Coronary artery (tissue), 2 donors: ENCODE measurements around the gene IL24.

Experiments used
- DNase-seq: peaks from one replicate; pipeline ENCODE4 v3.0.0-alpha.2; 2017; ENCODE audit warnings: low spot score
- H3K27ac ChIP-seq, 2 donors: fragments of 200-600 bp; sonication (generic); one replicate each; pipeline ENCODE4 v1.5.1; 2016 to 2019
- H3K4me3 ChIP-seq: fragments of 200-600 bp; sonication (generic); 2 replicates; pipeline ENCODE4 v1.5.1; 2016; ENCODE audit warnings: mild to moderate bottlenecking, moderate library complexity
- CTCF ChIP-seq: fragments of 200-600 bp; sonication (generic); IDR thresholded peaks from one replicate; pipeline ENCODE4 v1.5.1; 2019; ENCODE audit warnings: antibody characterized with exemption

IL24 gene

GRCh38 chr1:206926286-206926685 is 29.0 kb downstream of the IL24 start:
- no peak overlapping the region for H3K4me3 ChIP-seq
- no peak overlapping the region for H3K27ac ChIP-seq
- TF ChIP-seq CTCF = no peak
- no peak for DNase-seq

- no peak for TF ChIP-seq CTCF
- no peak overlapping the region for H3K4me3 ChIP-seq
These were observed 32.3 kb downstream of the IL24 start for GRCh38 chr1:206929524-206929923.

GRCh38 chr1:206930210-206930798 is 33.1 kb downstream of the IL24 start:
- TF ChIP-seq CTCF = no peak
- no peak overlapping the region for H3K27ac ChIP-seq
- DNase-seq = no peak
- H3K4me3 ChIP-seq = no peak overlapping the region

More at GRCh38 chr1:206929524-206929923, 32.3 kb downstream of the IL24 start:
- no peak for DNase-seq
- H3K27ac ChIP-seq = no peak overlapping the region

GRCh38 chr1:206931709-206932108 is 34.5 kb downstream of the IL24 start:
- DNase-seq = no peak
- Histone ChIP-seq H3K4me3 (no peak overlapping the region), H3K27ac (no peak overlapping the region)
- TF ChIP-seq CTCF = no peak

- DNase-seq = no peak
- no peak overlapping the region for H3K27ac ChIP-seq
- no peak for TF ChIP-seq CTCF
- no peak overlapping the region for H3K4me3 ChIP-seq
These were observed 34.9 kb downstream of the IL24 start for GRCh38 chr1:206932177-206932576.

- DNase-seq = no peak
- no peak for TF ChIP-seq CTCF
- Histone ChIP-seq H3K27ac (no peak overlapping the region), H3K4me3 (no peak overlapping the region)
These were observed 36.2 kb downstream of the IL24 start for GRCh38 chr1:206933333-206933945.

- no peak for DNase-seq
These were observed 38.3 kb downstream of the IL24 start for GRCh38 chr1:206935491-206936067.

More at GRCh38 chr1:206935491-206936067, 38.3 kb downstream of the IL24 start:
- no peak for TF ChIP-seq CTCF
- no peak overlapping the region for H3K4me3 ChIP-seq
- H3K27ac ChIP-seq = no peak overlapping the region
